NCI-H446 (cell line): ENCODE data around the gene GJA1.
"Not testable (repeated sequence)": the region's sequence is repeated elsewhere in the genome, so short reads cannot be mapped to it uniquely, and the experiment has no call there.

Experiments
- DNase-seq, 2 experiments: peaks; one replicate each; lab custom pipeline; 2025; lab: John Stamatoyannopoulos, UW

Gene GJA1

GRCh38 chr6:121435444-121436069 lies at the start of gene GJA1:
TSS of gene GJA1 (plus strand) at chr6:121435646. CDS start at chr6:121446848, 11,202 bp downstream.
- DNase-seq, result no peak

GRCh38 chr6:121386551-121386950 lies 48.9 kb upstream of the GJA1 start:
- DNase-seq, result not testable (repeated sequence)

- DNase-seq, result no peak
Observed at GRCh38 chr6:121389419-121389818, 46.0 kb upstream of the GJA1 start.

DNA sequence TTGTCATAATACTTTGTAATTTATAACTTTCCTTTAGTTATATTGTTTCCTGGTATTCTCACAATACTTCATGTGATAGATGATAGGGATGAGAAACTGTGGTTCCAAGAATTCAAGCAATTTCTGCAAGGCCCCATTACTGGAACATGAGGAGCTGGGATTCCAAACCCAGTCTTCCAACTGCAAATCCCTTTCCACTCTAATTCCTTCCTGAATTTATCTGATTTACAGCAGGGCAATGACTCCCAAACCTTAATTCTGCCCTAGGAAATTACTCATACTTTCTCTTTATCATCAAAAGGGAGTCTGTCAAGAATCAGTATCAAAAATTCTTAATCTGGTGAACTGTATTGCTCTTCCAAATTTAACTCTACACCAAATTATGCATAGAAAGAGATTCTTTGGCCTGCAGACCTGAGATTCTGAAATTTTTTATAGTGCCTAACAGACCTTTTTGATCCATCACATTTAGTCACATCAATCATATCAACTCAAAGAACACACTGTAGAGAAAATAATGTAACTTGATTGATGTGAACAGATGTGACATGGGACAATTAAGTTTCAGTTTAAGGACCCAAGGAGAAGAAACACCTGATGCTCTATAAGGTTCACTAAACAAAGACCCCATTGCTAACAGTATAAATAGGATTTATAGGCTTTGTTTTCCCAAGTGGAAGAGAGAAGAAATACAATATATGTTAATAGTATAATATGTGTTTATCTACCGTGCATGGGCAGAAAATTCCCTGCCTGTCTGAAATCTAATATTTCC lies 41.5 kb upstream of the GJA1 start:
- DNase-seq, result no peak

GRCh38 chr6:121395736-121396135 lies 39.7 kb upstream of the GJA1 start:
- no peak for DNase-seq

GRCh38 chr6:121397188-121397587 lies 38.3 kb upstream of the GJA1 start:
- not testable (repeated sequence) for DNase-seq

GRCh38 chr6:121398127-121398526 lies 37.3 kb upstream of the GJA1 start:
- DNase-seq, result no peak

DNA sequence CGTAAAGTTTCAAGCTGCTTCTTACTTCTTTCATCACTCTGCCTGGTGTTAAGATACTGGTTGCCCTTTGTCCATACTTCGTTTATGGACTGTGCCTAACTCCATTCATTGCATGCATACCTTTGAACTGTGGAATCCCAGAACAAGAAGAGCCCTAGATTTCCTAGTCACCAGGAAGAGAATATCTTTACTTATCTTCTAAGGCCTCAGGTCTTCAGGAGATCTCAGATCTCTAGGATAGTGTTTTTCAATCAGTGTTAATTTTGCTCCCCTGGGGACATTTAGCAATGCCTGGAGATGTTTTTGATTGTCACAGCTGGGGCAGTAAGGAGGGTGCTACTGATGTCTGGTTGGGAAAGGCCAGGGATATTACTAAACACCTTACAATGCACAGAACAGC lies 35.5 kb upstream of the GJA1 start:
- DNase-seq, result no peak

GRCh38 chr6:121403964-121404363 lies 31.5 kb upstream of the GJA1 start:
- DNase-seq, result no peak

- DNase-seq, result no peak
Observed at GRCh38 chr6:121405306-121405705, 30.1 kb upstream of the GJA1 start.

GRCh38 chr6:121408321-121408720 lies 27.1 kb upstream of the GJA1 start:
- DNase-seq, result no peak

- no peak for DNase-seq
Observed at GRCh38 chr6:121413879-121414278, 21.6 kb upstream of the GJA1 start.

- no peak for DNase-seq
Observed at GRCh38 chr6:121418346-121418745, 17.1 kb upstream of the GJA1 start.

DNA sequence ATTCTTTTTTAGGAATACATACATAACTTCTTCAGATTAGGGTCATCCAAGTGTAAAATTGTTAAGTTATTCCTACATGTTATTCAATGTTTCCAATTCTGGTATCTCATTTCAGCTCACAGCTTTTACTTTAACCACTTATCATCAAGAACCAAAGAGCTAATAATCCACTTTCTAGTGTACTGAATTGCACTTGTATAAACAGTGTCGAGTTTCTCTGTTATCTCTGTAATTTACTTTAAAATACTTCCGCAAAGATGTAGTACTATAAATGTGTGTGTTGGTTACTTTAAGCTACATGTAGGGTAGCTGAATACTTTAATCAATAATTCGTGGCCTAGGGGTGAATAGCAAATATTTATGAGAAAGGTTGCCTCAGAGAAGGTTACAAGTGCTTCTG lies 8.8 kb upstream of the GJA1 start:
- DNase-seq, result no peak

- DNase-seq, result no peak
Observed at GRCh38 chr6:121428872-121429756, 6.3 kb upstream of the GJA1 start.

DNA sequence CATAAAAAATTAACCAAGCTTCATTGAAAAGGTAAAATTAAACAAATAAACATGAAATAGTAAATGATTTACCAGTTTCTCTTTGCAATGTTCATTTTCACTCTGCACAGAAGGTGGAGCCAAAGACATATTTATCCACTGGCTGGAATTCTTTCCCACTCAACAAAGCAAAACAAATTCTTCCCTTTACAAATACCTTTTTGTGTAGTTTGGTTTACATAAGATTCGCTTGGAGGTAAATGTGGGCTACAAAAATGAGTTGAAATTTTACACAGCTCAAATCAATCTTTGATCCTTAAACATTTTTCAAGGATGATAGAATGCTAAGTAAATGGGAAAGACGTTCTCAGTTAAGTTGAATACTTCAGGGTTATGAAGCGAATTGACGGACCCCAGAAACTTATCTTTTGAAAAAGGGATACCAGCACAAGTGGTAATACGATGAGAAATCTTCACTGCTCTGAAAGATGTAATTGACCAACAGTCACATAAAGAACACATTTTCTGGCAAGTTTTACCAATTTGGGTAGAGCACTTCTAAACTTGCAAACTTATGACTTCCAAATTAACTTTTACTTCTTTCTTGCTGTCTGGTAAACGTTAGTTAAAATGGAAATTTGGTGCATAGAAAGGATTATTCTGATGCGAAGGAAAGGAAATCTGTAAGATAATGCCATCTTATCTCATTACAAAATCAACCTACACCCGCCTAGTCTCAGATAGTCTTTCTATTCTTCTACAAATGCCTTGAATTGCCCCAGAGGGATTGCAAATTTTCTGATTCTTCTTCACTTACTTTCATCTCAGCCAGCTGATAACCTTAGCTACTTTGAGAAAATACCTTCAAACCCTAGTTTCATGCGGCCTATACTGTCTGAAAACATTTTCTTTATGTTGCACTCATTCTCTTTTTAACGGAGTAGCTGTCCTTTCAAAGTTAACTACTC lies 4.7 kb upstream of the GJA1 start:
- DNase-seq, result no peak

DNA sequence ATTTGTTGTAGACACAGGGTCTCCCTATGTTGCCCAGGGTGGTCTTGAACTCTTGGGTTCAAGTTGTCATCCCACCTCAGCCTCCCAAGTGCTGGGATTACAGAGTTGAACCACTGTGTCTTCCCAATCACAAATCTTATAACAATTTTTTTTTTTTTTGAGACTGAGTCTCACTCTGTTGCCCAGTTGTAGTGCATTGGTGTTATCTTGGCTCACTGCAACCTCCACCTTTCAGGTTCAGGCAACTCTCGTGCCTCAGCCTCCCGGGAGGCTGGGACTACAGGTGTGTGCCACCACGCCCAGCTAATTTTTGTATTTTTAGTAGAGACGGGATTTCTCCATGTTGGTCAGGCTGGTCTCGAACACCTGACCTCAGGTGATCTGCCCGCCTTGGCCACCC lies 3.7 kb upstream of the GJA1 start:
- DNase-seq, result not testable (repeated sequence)

DNA sequence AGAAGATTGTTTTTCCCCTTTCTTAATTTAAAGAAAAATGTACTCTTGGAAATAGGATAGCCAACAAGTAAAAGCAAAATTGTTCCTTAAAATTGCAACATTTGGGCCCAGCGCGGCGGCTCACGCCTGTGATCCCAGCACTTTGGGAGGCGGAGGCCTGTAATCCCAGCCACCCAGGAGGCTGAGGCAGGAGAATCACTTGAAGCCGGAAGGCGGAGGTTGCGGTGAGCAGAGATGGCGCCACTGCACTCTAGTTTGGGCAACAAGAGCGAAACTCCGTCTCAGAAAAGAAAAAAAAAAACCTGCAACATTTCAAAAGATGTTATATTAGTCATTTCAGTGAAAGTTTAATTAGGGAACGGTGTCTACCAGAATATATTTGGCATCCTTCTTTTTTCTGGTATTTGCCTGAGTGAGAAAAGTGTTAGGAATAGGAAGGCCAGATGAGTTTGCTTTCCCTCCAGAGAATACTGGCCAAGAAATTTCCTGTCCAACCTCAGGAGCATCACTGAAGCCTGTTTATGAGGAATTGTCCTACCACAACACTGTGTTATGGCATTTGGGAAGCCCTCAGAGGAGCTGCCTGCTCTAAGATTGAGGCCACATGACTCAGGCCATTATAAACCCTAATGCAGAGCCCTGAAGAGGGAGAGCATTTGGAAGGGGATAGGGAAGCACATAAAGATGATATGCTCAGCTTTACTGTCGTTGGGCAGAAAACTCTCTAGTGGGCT lies 1.2 kb upstream of the GJA1 start:
- DNase-seq, result no peak

- no peak for DNase-seq
Observed at GRCh38 chr6:121436274-121436857, 920 bp downstream of the GJA1 start.
